ENCODE data around the gene APELA.
"Not testable (repeated sequence)": the region's sequence is repeated elsewhere in the genome, so short reads cannot be mapped to it uniquely, and the experiment has no call there.

APELA gene

GRCh38 chr4:164924670-164925238, 47.8 kb downstream of the APELA start:
- DNase-seq (ENCODE audit: low read depth, low spot score): no peak

GRCh38 chr4:164926301-164926700, 49.3 kb downstream of the APELA start:
- DNase-seq (ENCODE audit: low read depth, low spot score): peak; percentile 45

- DNase-seq (ENCODE audit: low read depth, low spot score): not testable (repeated sequence)
Observed at GRCh38 chr4:164927101-164927500, 50.1 kb downstream of the APELA start.

GRCh38 chr4:164930647-164931046, 53.7 kb downstream of the APELA start:
- no peak for DNase-seq (ENCODE audit: low read depth, low spot score)

GRCh38 chr4:164931551-164932324, 54.8 kb downstream of the APELA start:
- DNase-seq (ENCODE audit: low read depth, low spot score): peak; percentile 10

GRCh38 chr4:164933244-164933643, 56.3 kb downstream of the APELA start:
- no peak for DNase-seq (ENCODE audit: low read depth, low spot score)

GRCh38 chr4:164935363-164935762, 58.4 kb downstream of the APELA start:
- DNase-seq (ENCODE audit: low read depth, low spot score): no peak

- not testable (repeated sequence) for DNase-seq (ENCODE audit: low read depth, low spot score)
Observed at GRCh38 chr4:164935865-164936606, 59.1 kb downstream of the APELA start.

GRCh38 chr4:164937576-164938270, 60.7 kb downstream of the APELA start:
- DNase-seq (ENCODE audit: low read depth, low spot score): no peak

GRCh38 chr4:164943192-164943591, 66.2 kb downstream of the APELA start:
- DNase-seq (ENCODE audit: low read depth, low spot score): no peak

- DNase-seq (ENCODE audit: low read depth, low spot score): no peak
Observed at GRCh38 chr4:164945146-164945545, 68.2 kb downstream of the APELA start.

GRCh38 chr4:164946810-164947209, 69.8 kb downstream of the APELA start:
- DNase-seq (ENCODE audit: low read depth, low spot score): no peak

Data from astrocyte of the hippocampus (primary cell).